Bone marrow (tissue), 2 donors: ENCODE data around the gene CYRIA.

Experiments
- DNase-seq, 2 donors: peaks; one replicate each; lab custom pipeline; 2025; lab: John Stamatoyannopoulos, UW

Gene CYRIA

DNA sequence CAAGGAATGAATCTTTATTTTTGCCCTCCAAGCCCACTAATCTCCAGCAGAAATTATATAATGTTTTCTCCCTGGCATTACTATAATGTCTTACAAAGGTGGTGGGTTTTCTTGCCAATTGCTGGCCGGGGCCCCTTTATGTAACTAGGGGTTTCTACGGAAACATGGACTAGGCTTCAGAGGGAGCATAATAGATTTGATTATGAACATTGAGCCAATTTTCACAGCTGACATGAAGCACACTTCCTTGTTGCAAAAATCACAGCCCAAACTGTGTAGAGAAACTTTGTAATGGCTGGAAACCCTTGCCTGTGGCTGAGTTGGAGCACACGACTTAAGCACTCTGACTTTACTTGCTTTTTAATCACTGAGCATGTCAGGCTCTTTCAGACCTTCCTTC, 3.8 kb upstream of the CYRIA start:
- no peak for DNase-seq

DNA sequence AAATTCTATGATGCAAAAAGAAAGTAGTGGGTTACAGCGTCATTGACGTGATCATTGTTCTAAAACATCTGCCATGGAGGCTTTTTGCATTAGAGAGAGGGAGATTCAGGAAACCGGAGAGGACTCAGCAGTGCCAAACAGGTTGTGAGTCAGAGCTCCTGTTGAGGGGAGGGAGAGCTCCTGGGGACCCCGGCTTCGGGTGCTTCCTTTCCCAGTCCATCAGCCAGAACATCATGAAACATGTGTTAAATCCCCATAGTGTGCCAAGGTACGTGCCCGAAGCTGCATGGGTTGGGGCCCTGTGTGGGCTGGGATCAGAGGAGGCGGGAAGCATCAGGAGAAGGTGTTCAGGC, 791 bp upstream of the CYRIA start:
- peak in 1 of 2 donors; percentile 76 for DNase-seq

DNA sequence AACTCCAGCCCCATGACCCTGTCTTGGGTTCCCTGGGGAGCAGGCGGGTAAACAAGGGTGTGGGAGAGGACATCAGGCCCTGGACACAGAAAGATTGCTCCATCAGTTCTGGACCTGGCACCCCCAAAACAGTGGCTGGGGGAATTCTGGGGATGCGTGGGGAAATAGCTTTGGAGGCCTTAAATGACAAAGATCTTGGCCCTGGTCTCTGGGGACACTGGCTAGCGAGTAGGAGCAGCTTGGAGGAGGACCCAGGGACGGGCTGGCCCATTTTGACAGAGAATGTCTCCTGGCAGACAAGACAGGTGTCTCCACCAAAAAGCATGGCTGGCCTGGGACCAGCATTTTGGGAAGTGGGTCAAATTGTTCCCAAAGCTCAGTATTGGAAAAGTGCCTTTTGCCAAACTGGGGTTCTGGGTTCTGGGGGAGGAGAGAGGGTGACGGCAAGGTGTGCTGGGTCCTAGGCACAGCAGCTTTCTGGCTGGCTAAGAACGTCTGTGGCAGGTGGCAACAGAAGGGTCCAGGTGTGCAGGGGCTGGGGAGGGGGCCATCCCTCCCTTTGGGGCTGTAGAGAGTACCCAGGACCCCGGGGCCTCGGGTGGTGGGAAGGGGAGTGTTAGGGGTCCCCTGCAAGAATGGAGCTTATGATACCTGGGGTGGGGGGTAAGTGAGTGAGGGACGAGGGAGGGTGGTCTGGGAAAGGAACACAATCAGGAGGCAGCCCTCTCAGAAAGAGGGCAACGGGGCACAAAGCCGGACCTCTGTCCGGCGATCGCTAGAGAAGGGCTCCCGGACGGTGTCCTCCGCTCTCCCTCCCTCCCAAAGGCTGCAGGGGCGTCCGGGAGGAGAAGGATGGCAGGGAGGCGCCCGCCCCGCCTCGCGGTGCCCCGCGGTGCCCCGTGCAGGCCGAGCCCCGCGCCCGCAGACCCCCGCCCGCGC, 556 bp downstream of the CYRIA start:
- no peak for DNase-seq

DNA sequence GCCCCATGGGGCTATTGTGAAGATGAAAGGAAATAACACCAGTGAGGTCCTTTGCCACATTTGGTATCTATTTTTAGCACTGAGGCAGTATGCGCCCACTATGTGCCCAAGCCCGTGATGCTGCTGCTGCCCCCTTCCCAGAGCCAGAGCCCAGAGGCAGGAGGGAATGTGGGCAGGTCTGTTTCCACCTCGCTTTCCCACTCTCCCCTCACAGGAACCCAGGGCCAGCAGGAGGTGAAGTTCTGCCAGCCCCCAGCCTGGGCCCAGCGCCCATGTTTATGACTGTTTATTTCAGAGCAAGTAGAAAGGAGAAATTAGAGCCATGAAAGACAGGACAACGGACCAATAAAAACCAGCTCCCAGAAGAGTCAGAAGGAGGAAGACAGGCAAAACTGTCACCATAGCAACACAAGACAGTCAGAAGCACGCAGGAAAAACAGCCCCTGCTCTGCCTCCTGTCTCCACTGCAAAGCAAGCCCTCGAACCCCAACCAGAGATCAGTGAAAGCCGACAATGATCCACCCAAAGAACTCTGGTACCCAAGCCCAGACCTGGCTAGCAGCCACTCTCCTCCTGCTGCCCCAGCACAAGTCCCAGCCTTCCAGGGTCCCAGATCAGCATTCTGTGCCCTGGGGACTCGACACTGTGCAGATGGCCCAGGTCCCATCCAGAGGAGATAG, 1.4 kb downstream of the CYRIA start:
- peak in 1 of 2 donors; percentile 56 for DNase-seq

DNA sequence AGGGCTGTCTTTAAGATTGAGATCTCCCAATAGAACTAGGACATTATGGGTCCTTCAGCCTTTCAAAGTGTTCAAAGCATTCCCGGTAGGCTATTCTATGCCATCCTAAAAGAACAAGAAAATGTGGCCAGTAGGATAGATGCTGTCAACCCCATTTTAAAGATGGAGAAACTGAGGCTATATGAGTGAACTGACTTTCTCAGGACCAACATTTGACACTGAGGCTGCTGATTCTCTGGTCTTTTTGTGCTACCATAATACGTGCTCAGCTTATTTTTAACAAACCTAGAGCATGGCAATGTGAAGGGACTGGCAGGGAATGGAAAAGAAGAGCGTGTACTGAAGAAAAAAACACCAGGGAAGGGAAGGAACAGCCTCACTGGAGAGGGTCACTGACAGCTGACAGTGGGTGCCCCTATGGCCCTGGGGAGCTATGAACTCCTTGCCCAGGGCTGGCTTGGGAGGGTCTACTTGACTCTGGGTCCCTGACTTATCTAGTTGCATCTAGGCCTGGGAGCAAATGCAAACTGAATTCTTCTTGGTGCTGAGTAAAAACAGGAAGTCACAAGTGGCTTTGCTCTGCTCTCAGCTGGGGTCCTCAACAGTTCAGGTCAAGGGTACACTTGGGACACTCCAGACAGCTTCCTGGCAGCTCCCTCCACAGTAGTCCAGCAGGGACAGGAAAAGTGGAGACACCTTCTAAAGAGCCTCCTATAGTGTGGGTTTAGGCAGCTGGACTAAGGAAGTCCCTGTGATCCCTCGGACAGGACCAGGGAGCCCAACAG, 2.3 kb downstream of the CYRIA start:
- no peak for DNase-seq

DNA sequence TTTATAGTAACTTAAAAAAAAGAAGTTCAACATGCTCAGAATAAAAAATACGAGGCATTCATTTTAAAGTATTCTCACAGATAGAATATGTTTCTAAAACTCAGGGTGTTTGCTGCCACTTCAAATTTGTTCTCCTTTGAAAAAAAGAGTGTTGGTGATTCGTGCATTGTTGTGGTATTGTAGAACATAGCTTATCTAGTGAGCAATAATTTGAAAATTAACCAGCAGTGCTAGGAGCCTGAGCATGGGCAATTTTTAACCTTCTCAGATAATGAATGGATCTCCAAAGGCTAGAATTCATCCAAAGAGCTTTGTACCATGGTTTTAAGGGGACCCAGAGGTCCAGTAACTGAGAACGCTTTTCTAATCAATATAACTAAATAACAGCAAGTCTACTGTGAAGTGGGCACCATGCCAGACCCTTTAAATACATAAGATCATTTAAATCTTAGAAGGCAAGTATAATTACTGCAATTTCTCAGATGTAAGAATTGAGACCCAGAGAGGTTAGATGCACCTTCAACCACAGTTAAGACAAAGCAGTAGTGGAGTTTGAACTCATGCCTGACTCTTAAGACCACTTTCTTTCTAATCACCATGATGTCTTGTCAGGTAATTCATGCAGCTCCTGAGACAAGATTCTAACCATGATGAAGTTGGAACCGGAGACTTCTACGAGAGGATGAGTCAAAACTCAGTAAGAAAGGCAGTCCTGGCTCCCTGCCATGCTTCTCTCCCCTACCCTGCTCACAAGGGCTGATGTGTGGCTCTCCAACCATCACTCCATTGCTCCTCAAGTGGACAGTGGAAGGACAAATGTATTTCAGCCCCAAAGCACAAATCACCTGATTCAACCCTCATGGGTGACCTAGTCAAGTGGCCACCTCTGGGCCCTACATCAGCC, 3.4 kb downstream of the CYRIA start:
- no peak for DNase-seq

DNA sequence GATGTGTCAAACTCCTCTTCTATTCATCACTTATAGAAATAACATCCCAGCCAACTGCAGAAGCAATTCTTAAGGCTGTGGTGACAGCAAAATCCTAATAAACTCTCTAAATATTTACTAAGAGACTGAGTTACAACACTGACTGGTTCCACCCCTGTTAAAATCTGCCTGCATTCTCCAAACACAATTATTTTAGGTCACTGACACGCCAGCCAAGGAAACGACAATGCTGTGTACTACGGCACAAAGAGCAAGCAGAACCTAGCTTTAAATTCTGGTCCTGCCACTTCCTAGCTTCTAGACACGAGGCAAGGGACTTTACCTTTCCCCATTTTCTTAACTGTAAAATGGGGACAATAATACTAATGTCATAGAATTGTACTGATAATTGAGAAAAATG, 4.1 kb downstream of the CYRIA start:
- DNase-seq = no peak

DNA sequence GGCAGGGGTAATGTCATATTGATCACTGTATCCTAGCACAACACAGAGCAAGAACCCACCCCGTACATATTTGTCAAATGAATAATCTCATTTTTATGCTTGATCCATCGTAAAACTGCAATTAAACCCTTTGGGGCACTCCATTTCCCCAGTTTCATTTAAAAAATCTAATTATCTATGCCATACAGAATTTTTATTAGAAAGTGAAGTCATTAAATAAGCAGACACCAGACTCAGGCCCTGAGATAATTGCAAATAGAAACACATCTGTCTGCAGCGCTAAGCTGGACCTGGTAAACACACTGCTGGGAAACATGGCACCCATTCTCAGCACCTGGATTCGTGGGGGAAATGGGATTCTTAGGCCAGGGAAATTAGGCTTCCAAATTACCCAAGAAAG, 5.1 kb downstream of the CYRIA start:
- DNase-seq = no peak

DNA sequence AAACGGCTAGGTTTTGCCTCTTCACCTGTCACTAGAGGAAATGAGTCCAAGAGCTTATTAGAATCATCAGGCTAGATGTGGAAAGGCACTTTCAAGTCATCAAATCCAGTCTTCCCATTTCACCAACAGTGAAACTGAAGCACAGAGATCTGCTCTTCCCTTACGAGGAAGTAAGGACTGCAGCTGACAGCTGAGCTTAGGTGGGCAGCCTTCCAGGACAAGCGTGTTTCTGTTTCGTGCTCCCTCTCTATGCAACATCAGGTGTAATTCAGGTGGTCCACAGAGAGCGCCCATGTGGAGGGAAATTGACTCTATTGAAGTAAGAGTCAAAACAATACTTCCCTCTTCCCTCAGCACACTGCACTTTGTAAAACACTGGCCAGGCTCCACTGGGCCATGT, 5.5 kb downstream of the CYRIA start:
- DNase-seq = no peak

DNA sequence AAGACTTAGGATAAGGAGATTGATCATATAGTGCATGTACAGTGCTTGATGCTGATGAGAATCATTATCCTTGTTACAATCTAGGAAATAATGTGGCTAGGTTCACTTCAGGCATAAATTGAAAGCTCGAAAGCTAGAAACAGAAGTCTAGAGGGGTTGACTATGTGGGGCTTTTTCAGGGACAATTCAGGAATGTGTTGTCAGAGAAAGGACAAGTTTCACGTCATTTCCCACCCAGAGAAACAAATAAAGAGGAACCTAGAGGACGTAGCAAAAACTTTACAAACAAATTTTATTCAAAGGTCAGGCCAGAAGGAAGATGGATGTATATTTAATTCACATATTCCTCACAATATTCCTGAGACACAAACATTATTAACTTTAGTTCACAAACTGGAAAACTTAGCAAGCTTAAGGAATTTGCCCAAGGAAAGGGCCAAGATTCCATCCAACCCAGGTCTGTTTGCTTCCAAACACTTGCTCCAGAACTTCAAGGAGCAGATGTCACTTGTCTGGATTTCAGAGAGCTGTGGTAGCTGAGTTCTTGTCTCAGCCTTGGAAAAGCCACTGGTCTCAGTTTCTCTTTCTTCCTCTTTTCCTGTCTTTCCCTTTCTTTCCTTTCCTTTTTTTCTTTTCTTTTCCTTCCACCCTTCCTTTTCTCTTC, 7.4 kb downstream of the CYRIA start:
- no peak for DNase-seq

DNA sequence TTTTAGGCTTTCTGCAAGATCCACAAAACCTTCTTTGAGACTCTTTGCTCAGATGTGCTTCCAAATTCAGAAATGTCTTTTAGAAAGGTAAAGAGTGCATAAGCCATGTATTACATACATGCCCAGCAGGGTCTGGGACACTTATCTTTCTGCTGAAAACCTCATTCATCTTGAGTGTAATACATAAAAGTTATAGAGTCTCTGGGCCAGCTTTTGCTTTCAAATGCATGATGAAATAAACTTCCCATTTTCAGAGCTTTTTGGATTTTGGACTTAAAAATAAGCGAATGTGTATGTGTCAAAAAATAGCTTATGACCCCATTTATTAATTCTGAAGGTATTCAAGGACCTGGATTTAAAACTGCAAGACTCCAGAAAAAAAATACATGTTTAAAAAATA, 8.0 kb downstream of the CYRIA start:
- no peak for DNase-seq

DNA sequence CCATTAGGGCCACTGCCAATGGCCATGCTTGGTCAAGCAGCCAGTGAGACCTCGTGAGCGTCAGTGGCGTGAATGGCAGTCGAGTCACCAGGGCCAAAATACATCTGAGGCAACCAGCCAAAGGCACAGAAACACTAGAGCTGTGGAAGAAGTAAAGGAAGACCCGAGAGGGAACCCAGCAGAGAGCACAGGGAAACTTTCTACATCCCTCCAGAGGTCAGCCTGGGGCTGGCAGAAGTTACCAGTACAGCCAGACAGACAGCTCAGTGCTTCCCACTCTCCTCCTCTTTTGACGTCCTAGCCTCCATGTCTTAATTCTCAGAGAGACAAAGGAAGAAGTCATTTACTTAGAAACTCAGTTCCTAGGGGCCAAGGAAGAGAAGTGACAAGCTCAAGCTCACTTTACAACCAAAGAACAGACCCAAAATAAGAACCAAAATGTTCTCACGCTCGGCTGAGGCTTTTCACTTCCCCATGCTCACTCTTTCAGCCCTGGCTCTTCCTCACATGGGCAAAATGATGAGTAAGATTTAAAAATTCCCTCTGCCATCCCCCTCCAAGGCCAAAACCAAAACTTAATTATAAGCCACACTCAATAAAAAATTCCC, 8.7 kb downstream of the CYRIA start:
- DNase-seq = peak; percentile 23 to 45

DNA sequence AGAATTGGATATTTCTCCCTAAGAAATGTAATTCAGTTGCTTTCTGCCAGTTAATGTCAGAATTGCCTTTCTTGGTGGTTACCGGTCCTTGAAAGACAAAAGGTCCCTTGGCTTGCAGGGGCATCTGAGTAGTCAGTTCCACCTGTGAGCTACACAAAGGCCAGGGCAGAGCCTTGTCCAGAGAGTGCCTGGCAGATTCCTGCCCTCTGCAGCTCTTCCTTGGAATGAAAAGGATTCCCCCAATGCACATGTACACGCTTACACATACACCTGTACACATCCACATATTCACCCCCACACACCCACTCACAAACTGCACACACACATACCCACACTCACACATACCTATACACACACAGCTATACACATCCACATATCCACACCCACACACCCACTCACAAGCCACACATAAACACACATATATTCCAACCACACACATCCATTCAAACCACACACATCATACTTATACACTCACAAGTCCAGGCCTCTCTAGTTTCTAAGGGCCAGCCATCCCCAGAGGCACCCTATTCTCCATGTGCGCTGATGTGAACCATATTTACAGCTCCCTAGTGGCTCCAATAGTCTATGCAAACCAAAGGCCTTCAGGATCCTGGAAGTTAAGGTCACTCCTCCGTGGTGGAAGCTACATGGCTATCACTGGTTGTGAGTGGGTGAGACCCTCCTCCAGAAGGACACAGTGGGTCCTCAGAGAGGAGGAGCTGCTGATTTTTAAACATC, 9.6 kb downstream of the CYRIA start:
- DNase-seq = no peak

DNA sequence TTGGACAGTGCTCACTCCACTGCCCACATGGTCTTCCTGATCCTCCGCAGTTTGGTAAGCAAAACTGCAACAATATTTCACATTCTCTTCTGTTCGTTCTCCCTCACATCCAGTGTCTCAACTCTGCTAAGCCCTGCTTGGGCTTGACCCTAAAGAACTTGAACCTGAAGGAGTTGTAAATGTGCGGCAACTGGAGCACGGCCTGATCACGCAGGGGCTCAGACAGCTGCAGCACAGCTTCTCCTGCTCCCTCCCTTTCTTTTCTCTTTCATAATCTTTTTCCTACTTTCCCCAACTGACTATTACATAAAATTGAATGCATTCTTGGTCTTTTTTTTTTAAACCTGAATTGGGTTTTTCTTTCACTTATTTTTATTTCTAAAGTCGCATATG, 10.2 kb downstream of the CYRIA start:
- no peak for DNase-seq

DNA sequence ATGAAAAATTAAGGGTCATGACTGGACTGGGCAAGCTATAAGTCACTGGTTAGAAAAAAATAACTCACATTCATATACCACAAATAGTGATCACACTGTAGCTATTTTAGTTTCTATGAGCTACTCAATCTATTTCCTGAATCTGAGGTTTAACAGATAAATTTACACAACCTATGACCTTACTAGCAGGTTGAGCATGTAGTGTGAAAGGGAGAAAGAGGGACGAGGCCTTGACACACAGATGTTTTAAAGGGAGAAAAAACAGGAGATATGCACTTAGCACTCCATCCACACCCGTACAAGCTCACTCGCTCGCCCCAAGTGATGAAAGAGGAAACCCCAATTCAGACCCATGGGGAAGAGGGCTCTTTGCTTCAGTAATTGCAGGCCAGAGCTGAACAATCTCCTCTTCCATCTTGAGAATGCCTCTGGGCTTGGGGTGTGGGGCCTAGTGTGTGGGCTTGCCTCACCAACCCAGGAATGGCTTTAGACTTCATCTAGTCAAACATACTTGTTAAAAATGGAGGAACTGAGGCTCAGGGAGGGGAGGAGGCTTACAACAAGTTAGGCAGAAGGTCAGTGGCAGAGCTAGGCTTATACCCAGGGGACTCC, 10.7 kb downstream of the CYRIA start:
- DNase-seq = no peak

DNA sequence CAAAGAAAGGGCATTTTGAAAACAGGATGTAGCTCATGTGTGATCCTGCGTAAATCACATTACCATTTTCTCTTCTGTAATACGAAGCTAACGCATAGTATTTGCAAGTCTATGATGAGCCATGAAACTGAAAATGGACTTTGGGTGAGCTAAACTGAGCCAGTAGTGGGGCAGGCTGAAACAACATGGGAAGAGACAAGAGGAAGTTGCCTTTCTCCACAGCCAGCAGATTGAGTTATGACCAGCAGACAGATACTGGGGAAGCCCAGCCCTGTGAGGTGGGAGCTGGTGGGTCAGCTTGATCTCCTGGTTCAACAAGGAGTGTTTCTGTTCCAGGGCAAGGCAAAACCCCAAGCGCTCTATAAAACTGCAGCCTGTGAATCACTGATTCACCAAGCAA, 11.8 kb downstream of the CYRIA start:
- no peak for DNase-seq

DNA sequence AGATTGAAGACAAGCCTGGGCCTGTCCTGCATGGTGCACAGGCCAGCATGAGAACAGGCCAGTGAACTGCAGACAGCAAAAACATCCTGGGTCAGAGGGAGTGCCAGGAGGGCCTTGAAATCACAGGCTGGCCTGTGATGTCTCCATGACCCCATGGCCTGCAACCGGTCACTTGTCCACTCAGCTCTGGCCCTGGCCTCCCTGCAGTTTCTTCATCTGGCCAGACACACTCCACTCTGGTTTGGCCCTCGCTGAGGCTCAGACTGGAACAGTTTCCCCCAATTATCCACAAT, 12.6 kb downstream of the CYRIA start:
- DNase-seq = no peak

DNA sequence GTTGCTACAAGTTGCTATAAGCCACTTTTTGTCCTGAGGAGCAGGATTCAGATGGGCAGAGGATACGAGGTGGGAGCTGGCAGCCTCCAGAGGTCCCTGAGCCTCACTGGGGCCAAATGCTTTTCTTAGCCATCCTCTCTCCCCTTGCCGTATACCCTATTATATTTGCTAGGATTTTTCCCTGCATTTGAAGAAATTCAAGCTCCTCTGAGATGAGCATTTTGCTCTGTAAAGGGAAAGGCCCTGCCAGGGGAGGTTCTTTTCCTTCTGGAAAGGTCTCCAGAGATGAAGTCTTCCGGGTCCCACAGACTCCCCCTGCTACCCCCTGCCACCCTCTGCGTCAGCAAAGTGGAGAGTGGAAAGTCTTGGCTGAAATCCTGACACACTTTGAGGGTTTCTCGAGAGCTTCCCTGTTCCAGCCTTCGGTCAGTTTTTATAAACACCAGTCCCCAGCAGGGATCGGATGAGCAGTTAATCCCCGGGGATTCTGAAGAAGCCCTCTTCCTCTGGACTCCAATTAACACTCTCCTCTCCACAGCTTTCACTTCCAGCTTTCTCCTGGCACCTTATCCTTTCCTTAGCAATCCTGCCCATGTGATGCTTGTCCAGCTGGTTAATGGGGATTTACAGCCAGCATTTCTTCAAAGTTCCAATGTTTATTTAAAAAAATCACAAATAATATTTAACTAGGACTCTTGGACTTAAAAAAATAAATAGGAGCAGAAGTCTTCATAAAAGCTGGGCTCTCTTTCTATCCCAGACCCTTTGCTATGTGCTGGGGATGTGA, 13.1 kb downstream of the CYRIA start:
- DNase-seq = no peak
